ENCODE measurements around the gene COMTD1.

DNA sequence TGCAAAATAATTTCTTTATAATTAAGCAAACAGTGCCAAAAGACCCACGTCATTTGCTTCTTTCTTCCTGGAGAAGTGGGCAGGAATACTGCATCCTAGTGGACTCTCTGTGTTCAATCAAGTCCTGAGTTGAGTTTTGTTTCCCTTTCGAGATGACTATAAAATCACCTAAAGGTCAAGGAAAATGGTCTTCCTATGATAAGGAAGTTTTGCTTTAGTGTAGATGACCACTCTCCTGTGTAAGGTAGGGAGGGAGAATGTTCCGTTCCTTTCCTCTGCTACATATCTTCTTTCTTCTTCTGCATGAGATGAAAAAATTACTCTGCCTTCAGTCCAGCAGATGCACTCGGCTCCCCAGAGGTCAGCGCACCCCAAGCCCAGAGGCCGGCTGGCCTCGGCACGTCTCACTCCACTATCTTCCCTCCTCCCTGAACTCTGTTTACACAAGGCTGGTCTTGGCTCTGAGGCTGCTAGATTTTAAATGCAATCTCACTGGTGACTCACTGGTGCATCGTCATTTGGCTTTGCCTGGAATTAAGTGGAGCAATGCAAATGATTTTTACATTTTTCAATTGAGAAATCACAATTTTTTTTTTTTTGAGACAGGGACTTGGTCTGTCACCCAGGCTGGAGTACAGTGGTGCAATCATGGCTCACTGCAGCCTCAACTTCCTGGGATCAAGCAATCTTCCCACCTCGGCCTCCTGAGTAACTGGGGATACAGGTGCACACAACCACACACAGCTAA lies 43.8 kb downstream of the COMTD1 start:
- TF ChIP-seq, protein P1, sequence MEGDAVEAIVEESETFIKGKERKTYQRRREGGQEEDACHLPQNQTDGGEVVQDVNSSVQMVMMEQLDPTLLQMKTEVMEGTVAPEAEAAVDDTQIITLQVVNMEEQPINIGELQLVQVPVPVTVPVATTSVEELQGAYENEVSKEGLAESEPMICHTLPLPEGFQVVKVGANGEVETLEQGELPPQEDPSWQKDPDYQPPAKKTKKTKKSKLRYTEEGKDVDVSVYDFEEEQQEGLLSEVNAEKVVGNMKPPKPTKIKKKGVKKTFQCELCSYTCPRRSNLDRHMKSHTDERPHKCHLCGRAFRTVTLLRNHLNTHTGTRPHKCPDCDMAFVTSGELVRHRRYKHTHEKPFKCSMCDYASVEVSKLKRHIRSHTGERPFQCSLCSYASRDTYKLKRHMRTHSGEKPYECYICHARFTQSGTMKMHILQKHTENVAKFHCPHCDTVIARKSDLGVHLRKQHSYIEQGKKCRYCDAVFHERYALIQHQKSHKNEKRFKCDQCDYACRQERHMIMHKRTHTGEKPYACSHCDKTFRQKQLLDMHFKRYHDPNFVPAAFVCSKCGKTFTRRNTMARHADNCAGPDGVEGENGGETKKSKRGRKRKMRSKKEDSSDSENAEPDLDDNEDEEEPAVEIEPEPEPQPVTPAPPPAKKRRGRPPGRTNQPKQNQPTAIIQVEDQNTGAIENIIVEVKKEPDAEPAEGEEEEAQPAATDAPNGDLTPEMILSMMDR (IDR thresholded peaks at IDR 0.05; ENCODE audit: low read length) = no peak
- no peak for TF ChIP-seq EZH2 (IDR thresholded peaks at IDR 0.05; ENCODE audit: borderline replicate concordance, low read length)
